Caki2 (cell line): Measurements from ENCODE around the gene DGKD. TPM values are rescaled to one million over a fixed set of nuclear protein-coding genes. Genes with fewer than 3 reads are reported as not detected.

Experiments used
- DNase-seq: peaks from one replicate; pipeline ENCODE4 v3.0.0-alpha.2; 2015; ENCODE audit warnings: low read depth
- in situ Hi-C: cut with HindIII; loops from 2 replicates; pipeline ENCODE4 v1.10.0; 2016; ENCODE audit warnings: low sequenced_read_pairs, low pct_unique_long_range_greater_than_20kb, mixed read lengths
- total RNA-seq: library from RNA; depleted of rRNA; stranded (reverse); fragments of >200 nt; shearing (Covaris generic); gene quantifications from 2 replicates; pipeline ENCODE4 v1.2.3, GENCODE V29; 2014; ENCODE audit warnings: low replicate concordance

The DGKD gene
- total RNA-seq, 1 experiment from 2014 or later, result 7.8 TPM

DNA sequence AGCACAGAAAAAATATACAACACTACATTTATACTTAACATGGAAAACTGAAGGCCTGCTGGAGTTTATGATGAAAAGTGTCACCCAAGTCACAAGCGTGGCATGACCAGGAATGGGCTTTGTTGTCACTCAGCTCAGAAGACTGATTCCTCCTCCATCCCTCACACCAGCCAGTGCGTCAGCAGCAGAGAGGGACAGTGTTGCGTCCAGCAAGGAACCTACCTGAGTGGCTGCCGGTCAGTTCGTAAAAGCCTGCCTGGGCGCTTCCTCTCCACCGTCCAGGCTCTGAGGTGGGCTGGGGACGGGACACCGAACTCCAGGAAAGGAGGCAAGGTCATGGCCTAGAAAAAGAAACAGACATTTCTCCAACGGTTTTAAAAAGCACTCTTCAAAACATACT lies 134.8 kb downstream of the DGKD start:
- DNase-seq, result peak; percentile 47
- in situ Hi-C loops, result no loop called here

DNA sequence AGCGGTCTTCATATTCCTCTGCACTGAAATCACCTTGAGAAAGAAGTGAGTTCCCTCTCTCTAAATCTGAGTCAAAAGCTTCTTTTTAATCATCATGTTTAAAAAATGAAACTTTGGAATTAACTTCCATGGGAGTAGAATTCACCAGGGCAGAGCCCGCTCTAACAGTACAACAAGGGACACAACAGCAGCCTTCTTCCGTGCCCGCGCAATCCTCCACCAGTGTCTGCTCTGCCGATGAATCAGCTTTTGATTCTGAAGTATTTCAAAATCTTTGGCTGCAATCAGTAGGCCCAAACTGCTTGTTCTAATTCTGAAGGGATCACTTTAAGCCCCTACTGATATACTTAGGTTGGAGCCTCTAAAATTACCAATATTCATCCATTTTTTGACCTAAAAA lies 135.4 kb downstream of the DGKD start:
- no peak for DNase-seq
- in situ Hi-C loops, result no loop called here

- DNase-seq, result no peak
- in situ Hi-C loops, result no loop called here
These were observed 136.5 kb downstream of the DGKD start for GRCh38 chr2:233490831-233491230.

- in situ Hi-C loops, result no loop called here
- DNase-seq, result no peak
These were observed 137.0 kb downstream of the DGKD start for GRCh38 chr2:233491326-233491725.

DNA sequence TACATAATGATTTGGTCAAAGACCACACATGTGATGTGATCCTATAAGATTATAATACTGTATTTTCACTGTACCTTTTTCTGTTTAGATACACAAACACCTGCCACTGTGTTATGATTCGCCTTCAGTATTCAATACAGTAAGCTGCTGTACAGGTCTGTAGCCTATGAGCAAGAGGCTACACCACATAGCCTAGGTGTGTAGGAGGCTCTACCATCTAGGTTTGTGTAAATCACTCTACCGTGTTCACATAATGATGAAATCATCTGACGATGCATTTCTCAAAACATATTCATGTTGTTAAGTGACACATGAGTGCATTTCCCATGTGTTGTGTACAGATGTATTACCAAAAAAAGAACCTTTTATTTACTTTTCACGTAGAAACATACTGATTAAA lies 137.8 kb downstream of the DGKD start:
- DNase-seq, result no peak
- in situ Hi-C loops, result no loop called here

GRCh38 chr2:233492751-233493150 lies 138.5 kb downstream of the DGKD start:
- DNase-seq, result no peak
- in situ Hi-C loops, result no loop called here

GRCh38 chr2:233495503-233496496 lies 141.5 kb downstream of the DGKD start:
- in situ Hi-C loops, result no loop called here
- DNase-seq, result no peak

- in situ Hi-C loops, result no loop called here
- no peak for DNase-seq
These were observed 143.4 kb downstream of the DGKD start for GRCh38 chr2:233497692-233498091.

- DNase-seq, result no peak
- in situ Hi-C loops, result no loop called here
These were observed 143.8 kb downstream of the DGKD start for GRCh38 chr2:233498126-233498525.

- no peak for DNase-seq
- in situ Hi-C loops, result no loop called here
These were observed 145.6 kb downstream of the DGKD start for GRCh38 chr2:233499928-233500327.

- DNase-seq, result no peak
- in situ Hi-C loops, result no loop called here
These were observed 147.1 kb downstream of the DGKD start for GRCh38 chr2:233501198-233502076.

GRCh38 chr2:233503481-233503880 lies 149.2 kb downstream of the DGKD start:
- DNase-seq, result no peak
- in situ Hi-C loops, result no loop called here

DNA sequence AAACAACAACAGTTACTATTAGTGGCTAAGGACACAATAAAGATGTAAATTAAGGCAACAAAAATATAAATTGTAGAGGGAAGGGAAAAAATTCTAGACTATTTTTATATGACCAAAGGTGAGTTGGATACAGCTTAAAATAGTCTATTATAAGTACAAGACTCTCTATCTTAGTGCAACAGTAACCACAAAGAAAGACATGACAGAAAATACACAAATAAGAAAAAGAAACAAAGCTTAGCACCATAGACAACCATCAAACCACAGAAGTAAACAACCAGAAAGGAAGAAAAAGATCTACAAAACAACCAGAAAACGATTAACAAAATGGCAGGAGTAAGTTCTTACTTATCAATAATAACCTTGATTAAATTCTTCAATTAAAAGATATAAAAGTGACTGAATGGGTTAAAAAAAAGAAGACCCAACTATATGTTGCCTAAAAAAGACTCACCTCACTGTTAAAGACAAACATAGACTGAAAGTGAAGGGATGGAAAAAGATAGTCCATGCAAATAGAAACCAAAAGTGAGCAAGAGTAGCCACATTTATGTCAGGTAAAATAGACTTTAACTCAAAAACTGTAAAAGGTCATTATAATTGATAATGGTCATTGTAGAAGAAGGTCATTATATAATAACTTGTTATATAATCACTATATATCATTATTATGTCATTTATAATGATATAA lies 149.8 kb downstream of the DGKD start:
- in situ Hi-C loops, result no loop called here
- no peak for DNase-seq

DNA sequence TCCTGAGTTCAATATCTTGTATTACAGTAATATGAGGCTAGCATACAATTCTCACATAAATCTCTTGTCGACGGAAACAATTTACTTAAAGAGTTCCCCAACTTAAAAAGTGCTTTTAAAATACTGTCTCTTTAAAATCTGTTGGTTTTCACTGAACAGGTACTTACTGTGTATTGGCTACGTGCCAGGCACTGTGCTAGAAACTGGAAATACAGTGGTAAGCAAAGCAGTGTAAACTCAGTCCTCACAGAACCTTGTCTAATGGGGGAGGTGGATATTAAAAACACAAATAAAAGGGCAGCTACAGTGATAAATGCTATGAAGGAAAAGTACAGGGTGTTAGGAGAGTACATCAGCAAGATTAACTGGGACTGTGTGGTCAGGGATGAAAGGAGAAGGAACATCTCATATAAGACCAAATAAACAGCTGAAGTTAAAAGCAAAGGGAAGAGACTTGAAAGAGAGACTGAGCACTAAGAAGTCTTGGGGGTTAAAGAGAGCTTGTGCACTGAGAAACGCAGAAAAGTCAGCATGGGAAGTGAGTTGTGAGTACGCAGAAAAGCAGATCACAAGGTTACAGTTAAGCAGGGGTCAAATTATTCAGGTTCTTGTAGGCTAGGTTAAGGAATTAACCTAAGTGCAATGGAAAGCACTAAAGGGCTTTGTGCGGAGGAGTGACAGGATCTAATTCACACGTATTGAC lies 159.8 kb downstream of the DGKD start:
- in situ Hi-C loops, result no loop called here
- no peak for DNase-seq

DNA sequence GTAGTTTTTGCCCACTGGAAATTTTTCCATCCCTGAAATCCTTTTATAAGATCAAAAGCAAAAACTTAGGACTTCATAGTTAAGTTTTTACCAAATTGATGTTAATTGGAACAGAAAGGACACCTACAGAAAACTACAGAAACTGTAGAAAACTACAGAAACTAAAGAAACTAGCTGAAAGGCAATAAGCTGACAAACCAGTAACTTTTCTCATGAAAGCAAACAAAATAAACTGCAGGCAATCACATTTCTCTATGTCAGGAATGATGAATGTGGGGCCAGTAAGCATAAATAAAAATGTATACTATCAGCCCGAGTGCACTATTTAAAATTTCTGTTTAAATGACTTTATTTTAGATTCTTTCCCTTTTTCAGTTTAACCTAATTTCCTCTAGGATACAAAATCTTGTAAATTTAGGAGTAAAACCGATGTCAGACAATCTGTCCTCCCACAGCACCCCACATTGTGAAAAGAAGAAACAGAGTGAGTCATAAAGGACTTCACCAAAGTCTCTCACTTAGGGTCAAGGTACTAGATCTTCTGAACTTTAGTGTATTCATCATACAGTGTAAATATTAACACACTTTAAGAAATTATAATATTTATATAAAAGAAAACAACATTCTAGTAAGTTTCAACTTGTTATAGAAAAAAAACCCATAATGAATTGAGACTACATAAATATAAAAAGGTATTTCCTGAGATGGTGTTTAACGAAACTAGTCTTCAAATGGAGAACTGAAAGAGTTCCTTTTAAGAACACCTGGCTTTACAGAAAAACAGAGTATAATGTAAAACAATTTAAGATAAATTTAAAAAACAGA lies 165.7 kb downstream of the DGKD start:
- no peak for DNase-seq
- in situ Hi-C loops, result no loop called here
